GM04503 (cell line): ENCODE data around the gene CCDC7.
"Not testable (repeated sequence)": the region's sequence is repeated elsewhere in the genome, so short reads cannot be mapped to it uniquely, and the experiment has no call there.

Experiments used
- DNase-seq: peaks from one replicate; pipeline ENCODE4 v3.0.0-alpha.2; 2012; ENCODE audit warnings: low read depth

The CCDC7 gene

DNA sequence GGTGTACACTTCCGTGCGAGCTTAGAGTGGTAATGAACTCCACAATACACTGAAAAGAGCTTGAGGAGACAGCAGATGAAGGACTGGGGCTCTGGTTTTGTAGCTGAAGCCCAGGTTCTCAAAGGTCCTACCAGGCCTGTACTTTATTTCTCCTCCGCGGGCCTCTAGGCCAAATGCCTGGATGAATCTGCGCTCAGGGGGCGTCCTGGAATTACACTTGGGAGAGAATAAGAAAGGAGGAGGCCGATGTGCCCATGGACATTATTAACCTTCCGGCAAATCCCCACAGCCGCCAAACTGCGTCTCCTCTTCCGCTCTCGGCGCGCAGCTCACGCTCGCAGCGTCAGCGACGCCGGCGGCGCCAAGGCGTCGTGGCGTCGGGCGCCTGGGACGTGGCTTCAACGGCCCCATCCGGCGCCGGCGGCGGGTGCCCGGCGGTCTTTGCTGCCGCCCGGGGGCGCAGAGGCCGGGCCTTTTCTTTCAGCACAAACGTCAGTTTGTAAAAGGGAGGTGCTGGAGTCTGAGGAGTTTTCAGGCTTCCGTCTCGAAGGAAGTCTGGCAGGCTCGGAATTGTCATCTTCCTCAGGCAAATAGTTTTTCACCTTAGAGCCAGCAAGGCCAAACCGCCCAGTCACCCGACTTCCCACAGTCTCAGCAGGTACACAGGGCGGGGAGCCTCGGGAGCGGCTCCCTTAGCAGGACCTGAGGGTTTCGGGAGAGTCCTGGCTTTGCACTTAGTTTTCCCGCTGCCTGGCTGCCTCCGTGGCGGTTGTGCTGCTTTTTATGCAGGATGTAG is at the start of gene CCDC7:
CCDC7 (plus strand) TSS at position 401 of the 796 bp plus-strand sequence. CDS start 5,503 bp downstream, outside the sequence.
- peak; percentile 61 for DNase-seq

DNA sequence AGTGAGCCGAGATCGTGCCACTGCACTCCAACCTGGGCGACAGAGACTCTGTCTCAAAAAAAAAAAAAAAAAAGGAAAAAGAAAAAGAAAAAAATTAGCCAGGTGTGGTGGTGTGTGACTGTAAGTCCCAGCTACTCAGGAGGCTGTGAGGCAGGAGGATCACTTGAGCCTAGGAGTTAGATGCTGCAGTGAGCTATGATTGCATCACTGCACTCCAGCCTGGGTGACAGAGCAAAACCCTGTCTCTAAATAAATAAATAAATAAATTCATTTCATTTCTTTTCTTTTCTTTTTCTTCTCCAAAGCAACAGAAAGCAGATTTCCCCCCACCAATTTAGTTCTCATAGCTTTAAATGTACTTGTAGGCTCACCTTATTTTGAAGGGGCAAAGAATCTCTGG is 48.8 kb upstream of the CCDC7 start:
- DNase-seq: not testable (repeated sequence)

DNA sequence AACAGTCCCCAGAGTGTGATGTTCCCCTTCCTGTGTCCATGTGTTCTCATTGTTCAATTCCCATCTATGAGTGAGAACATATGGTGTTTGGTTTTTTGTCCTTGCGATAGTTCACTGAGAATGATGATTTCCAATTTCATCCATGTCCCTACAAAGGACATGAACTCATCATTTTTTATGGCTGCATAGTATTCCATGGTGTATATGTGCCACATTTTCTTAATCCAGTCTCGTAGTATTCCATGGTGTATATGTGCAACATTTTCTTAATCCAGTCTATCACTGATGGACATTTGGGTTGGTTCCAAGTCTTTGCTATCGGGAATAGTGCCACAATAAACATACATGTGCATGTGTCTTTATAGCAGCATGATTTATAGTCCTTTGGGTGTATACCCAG is 46.2 kb upstream of the CCDC7 start:
- not testable (repeated sequence) for DNase-seq

DNA sequence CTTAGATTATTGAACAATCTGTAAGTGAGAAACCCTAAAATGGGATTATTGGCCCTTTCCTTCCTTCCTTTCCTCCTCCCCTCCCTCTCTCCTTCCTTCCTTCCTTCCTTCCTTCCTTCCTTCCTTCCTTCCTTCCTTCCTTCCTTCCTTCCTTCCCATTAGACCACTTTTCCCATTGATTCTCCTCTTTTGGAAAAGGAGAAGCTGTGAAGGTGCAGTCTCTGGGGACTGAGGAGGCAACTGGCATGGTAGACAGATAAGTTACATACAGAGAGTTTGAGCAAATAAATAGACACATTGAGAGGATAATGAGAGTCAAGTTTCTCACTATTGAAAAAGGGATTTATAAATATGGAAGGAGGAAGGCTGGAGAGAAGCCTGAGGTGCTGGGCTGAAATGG is 45.0 kb upstream of the CCDC7 start:
- no peak for DNase-seq

DNA sequence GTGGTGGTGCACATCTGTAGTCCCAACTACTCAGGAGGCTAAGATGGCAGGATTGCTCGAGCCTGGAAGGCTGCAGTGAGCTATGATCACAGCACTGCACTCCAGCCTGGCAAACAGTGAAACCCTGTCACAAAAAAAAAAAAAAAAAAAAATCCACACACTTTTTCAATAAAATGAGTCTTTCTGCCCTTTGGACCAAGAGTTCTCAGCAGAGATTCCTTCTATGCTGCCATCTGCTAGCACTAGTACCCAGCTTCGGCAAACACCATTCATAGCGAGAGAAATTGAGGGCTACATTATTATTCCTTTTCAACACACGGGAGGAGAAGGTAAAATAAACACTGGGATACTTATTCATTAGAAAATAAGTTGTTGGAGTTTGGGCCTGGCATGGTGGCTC is 43.4 kb upstream of the CCDC7 start:
- DNase-seq: no peak

DNA sequence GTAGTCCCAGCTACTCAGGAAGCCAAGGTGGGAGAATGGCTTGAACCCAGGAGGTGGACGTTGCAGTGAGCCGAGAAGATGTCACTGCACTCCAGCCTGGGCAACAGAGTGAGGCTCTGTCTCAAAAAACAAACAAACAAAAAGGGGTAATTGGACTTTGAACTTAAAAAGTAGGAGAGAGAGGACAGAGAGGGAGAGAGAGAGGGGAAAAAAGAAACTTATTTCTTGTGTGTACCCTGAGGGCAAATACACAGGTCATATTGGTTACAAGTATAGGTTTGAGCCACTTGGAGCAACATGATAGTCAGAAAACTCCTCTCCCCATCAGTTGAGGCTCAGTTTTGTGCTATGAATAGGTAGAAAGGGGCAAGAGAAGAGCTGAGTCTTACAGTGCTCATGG is 42.8 kb upstream of the CCDC7 start:
- no peak for DNase-seq

DNA sequence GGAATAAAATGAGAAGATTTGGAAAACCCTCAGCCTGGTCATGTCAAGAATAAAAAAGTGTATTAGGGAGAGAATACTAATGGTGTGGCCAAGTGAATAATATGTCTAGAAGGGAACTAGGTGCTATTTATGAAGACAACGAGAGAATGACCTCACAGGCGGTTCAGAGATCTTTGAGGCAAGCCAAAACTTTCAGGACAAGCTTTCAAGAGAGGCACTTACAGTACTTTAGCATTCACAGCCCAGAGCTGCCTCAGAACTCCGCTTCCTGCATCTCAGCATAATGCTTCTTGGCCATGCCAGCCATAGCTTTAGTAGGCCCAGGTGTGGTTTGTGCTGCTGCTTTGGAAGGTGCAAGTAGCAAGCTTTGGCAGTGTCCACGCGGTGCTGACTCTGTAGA is 37.2 kb upstream of the CCDC7 start:
- no peak for DNase-seq

DNA sequence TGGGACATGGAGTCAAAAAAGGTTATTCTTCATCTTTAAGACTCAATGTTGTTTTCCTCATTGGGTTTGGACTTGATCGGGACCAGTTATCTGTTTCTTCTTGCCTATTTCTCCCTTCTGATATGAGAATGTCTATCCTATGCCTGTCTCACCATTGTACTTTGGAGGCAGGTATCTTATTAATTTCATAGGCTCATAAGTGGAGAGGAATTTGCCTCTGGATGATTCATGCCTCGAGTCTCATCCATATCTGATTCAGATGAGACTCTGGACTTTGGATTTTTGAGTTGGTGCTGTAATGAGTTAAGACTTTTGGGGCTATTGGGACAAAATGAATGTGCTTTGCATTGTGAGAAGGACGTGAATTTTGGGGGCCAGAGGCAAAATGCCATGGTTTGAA is 36.2 kb upstream of the CCDC7 start:
- DNase-seq: no peak

DNA sequence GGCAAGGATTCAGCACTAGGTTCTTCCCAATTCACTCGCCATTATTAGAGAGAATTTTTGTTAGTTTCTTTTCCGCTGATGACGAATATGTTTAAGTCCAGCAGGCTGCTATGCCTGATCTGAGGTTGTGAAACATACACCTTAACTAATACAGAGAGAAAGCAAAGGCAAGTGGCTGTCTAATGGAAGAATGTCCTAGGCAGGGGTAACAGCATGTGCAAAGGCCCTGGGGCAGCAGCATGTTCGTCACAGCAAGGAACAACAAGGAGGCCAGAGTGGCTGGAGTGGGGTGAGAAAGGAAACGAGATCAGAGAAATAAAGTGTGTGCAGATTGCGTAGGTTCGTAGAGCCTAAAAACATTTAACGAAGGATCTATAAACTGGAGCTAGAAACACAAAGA is 35.4 kb upstream of the CCDC7 start:
- no peak for DNase-seq

DNA sequence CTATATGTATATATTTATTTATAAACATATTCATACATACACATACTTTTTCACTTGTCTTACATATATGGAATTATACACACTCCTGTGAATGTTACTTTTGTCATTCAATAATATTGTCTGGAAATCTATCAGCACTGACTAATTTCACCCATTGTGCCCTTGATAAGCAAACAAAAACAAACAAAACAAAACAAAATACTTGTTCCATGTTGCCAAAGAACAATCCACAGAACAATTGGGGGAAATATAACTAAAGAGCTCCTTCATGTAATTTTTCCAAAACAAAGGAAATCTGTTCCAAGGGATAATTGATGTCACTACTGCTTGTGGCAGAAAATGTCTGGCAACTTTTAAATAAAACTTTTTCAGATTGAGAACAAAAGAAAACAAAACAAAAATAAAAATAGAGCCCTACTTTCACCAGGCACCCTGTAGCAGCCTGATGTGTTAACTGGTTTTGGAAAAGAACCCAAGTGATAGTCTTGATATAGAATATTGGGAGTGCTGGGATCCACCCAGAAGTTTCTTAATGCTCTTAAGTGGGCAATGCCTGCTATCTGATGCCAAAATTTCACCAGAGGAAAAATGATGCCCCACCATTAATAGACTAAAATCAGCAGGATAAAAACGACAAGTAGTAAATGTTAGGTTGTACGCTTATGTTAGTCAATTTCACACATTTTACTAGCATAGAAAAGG is 34.0 kb upstream of the CCDC7 start:
- no peak for DNase-seq

DNA sequence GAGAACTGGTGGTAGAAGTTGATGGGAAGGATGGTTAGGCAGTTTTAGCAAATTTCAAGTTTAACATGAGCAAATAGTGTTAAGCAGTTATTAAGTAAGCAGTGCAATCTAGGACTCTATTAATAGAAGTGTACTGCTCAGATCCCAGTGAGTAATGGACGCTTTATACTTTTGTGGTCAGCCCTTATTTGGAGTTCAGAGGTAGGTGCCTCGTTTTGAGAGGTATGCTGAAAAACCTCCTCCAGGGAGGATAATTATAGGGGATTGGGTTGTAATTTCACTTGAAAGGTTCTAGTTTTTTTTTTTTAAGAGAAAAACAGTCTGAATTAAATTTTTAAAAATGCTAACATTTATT is 33.5 kb upstream of the CCDC7 start:
- DNase-seq: no peak

DNA sequence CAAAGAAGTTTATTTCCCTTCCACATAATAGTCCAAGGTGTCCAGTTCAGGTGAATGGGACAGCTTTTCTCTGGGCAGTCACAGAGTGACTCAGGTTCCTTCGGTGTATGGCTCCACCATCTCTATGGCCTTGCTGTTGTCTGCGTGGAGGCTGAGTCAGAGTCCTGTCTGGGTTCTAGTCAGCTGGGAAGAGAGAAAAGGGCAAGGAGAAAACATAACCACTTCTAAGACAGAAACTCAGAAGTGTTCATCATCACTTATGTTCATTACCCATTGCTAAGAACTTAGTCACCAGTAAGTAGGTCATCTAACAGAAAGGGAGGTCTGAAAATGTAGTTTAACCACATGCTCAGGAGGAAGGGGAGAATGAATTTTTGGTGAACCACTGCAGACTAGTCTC is 32.4 kb upstream of the CCDC7 start:
- DNase-seq: peak; percentile 73

DNA sequence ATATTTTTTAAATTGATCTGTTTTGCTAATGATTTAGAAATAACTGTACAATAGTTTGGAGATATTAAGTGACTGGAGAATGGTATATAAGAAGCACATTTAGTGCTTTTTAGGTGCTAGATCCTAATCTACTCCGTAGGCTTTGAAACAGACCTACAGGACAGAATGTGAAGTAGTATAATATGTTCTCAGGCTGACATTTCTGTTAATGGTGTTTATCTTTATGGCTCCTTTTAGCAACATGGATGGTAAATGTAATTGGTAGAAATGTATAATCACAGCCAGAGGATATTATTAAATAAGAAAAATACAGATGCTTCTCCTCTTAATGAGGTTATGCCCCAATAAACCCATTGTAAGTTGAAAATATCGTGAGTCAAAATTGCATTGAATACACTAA is 30.6 kb upstream of the CCDC7 start:
- DNase-seq: no peak

DNA sequence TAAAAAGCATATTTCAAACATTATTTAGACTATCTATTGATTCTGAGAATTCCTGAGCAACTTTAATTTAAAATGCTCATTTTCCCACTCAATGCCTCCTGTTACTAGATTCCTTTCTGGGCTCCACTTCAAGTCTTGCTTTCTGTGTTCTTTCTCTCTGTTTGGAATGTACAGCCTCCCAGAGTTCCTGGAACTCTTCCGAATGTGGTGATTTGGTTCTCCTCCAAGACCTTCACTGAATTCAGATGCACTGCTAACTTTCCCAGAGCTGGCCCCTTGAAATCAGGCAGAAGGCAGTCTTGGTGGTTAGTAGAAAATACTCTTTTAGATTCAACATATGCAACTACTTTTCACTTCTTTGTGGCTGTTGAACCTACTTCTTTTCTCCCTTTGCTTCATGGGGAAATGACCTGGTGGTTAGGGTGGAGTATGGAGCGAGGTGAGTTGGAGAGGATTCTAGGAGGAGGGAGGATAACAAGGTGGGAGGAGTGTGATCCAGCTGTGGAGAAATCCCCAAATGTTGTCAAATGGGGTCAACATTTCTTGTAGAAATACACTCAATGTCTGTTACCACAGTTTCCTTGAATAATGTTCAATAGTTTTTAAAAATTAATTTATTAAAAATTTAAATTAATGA is 27.9 kb upstream of the CCDC7 start:
- peak; percentile 85 for DNase-seq

DNA sequence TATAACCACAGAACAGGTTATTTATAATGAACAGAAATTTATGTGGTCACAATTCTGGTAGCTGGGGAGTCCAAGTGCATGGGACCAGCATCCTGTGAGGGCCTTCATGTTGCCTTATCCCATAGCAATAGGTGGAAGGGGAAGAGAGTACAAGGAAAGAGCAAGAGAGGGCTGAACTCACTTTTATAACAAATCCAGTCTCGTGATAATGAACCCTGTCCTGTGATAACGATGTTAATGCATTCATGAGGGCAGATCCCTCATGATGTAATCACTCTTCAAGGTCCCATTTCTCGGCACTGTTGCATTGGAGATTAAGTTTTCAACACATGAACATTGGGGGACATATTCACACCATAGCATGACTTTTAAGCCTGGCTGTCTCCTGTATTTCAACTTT is 27.4 kb upstream of the CCDC7 start:
- DNase-seq: no peak

DNA sequence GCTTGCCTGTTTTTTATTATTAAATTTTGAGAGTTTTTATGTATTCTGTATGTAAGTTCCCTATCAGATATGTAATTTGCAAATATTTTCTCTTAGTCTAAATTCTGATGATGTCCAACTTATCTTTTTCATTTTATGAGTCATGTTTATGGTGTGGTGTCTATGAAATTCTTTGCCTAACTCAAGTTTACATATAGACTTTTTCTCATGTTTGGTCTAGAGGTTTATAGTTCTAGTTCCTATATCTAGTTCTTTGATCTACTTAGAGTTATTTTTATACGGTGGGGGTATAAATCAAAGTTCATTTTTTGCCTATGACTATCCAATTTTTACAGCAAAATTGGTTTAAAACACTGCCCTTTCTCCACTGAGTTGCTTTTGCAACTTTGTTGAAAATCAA is 26.3 kb upstream of the CCDC7 start:
- DNase-seq: no peak

DNA sequence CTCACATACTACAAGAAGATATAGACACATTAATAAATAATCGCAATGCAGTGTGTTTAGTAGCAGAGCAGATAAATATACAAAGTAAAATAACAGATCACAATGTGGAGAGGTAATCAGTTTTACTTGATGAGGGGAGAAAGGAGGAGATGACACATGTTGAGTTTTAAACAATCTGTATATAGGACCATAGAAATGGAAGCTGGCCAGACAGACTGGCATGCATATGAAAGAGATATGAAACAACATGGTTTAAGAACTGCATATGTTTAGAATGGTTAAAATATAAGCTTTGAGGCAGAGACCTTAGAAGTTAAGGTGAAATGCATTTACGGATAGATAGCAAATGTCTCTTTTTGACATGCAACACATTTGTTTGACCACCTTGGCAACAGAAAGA is 19.8 kb upstream of the CCDC7 start:
- no peak for DNase-seq

DNA sequence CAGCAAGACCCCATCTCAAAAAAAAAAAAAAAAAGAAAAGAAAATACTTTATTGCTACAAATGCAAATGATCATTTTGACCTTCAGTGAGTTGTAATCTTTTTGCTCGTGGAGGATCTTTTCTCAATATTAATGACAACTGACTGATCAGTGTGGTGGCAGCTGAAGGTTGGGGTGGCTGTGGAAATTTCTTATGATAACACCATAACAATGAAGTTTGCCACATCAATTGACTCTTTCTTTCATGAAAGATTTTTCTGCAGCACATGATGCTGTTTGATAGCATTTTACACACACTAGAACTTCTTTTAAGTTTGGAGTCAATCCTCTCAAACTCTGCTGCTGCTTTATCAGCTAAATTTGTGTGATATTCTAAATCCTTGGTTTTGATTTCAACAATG is 12.4 kb upstream of the CCDC7 start:
- no peak for DNase-seq

DNA sequence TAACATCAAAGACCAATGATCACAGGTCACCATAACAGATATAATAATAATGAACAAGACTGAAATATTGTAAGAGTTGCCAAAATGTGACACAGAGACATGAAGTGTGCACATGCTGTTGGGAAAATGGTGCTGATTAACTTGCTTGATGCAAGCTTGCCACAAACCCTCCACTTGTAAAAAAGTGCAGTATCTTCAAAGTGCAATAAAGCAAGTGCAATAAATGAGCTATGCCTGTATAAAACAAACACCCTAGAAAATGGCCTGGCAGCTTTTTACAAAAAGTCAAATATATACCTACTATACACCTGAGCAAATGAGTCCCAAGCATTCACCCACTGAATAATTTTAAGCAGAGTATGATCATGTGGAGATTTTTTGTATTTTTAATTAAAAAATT is 9.7 kb upstream of the CCDC7 start:
- no peak for DNase-seq

DNA sequence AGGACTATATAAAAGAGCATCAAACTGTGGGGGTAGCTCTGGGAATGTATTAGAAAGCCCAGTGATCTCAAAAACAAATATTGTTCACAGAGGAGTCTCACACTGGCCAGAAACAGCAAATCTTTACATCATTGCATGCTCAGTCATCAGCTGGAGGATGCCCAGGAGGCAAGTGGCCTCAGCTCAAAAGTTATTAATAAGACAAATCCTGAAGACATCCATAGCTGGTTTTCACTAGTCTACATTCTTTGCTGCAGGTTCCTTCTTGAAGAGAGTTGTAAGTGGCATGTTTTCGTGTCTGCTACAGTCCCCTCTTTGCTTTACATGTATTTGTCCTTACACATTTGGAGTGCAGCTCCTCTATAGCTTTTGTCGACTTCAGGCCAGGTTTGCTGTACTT is 8.6 kb upstream of the CCDC7 start:
- DNase-seq: no peak

DNA sequence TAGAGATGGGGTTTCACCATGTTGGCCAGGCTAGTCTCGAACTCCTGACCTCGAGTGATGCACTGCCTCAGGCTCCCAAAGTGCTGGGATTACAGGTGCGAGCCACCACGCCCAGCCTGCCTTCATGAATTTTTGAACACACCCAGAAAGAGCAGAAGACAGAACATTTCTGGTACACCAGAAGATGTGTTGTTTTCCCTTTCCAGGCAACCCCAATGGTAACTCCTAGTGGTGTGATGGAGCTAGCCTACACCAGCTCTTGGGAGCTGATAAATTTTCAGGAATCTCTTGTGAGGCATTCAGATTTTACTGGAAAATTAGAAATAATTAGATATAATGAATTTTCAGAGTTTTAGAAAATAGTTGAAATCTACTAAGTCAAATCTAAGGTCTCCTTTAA is 904 bp upstream of the CCDC7 start:
- no peak for DNase-seq

DNA sequence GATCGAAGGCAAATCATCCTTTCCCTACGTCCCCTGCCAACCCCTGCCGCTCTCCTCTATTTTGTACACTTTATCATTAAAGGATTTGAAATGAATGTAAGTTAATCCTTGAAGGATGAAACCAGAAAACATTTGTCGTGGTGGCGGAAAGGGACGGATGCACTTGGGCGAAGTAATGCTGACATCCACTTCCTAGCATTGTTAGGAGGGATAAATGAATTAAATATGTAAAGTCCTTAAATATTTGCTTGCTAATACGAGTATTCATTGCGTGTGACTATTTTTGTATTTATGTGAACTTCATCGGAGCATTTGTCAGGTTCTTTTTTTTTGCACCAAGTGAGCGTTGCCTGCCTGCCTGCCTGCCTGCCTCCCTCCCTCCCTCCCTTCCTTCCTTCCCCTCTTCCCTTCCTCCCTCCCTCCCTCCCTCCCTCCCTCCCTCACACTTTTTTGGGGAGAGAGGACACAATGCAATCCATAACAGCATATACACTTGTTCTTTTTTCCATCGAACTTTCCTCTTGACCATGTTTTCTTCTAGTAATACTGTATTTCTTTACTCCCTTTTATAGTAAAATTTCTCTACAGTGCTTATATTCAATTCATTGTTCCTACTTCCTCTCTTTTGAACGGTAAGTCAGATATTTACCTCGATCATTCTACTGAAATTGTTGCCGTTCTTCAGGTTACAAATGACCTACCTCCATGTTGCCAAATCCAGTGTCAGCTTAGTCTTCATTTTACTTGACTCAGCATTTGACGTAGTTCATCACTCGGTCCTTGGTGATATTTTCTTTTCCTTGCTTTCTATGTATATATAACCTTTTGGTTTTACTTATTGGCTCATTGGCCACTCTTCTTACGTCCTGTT is 831 bp downstream of the CCDC7 start:
- no peak for DNase-seq
